HTERT RPE-1 (cell line): ENCODE results near the gene FALEC.

Experiments used
- in situ Hi-C: fragments of 300-500 bp; cut with MboI; formaldehyde crosslinking; loops from 4 replicates; pipeline ENCODE4 v1.14.3; 2020; ENCODE audit warnings: low sequenced_read_pairs

The FALEC gene

GRCh38 chr1:150544204-150544603 lies 28.7 kb downstream of the FALEC start:
- in situ Hi-C loops: no loop called here

GRCh38 chr1:150545486-150546032 lies 30.0 kb downstream of the FALEC start:
- in situ Hi-C loops: no loop called here

- in situ Hi-C loops: no loop called here
Measured at GRCh38 chr1:150546294-150546937, 30.9 kb downstream of the FALEC start.

GRCh38 chr1:150548324-150548631 lies 32.7 kb downstream of the FALEC start:
- in situ Hi-C loops: no loop called here

- in situ Hi-C loops: no loop called here
Measured at GRCh38 chr1:150548632-150549495, 33.3 kb downstream of the FALEC start, which contains the start of gene ADAMTSL4. TSS of gene ADAMTSL4 (plus strand) at chr1:150549408. CDS start at chr1:150552289, 2,881 bp downstream.

GRCh38 chr1:150549496-150550221 lies 34.1 kb downstream of the FALEC start:
- in situ Hi-C loops: no loop called here

- in situ Hi-C loops: no loop called here
Measured at GRCh38 chr1:150550222-150551050, 34.9 kb downstream of the FALEC start.

GRCh38 chr1:150551051-150551783 lies 35.7 kb downstream of the FALEC start:
- in situ Hi-C loops: no loop called here

GRCh38 chr1:150551784-150552127 lies 36.2 kb downstream of the FALEC start:
- in situ Hi-C loops: no loop called here

GRCh38 chr1:150552128-150552910 lies 36.8 kb downstream of the FALEC start:
- in situ Hi-C loops: no loop called here

- in situ Hi-C loops: no loop called here
Measured at GRCh38 chr1:150552911-150553289, 37.3 kb downstream of the FALEC start.

GRCh38 chr1:150553392-150554085 lies 38.0 kb downstream of the FALEC start:
- in situ Hi-C loops: no loop called here

- in situ Hi-C loops: no loop called here
Measured at GRCh38 chr1:150554086-150554452, 38.5 kb downstream of the FALEC start.

- in situ Hi-C loops: no loop called here
Measured at GRCh38 chr1:150555198-150555970, 39.8 kb downstream of the FALEC start.

GRCh38 chr1:150555971-150556865 lies 40.7 kb downstream of the FALEC start:
- in situ Hi-C loops: no loop called here

- in situ Hi-C loops: no loop called here
Measured at GRCh38 chr1:150557065-150557600, 41.6 kb downstream of the FALEC start.

GRCh38 chr1:150557813-150558212 lies 42.3 kb downstream of the FALEC start:
- in situ Hi-C loops: no loop called here
